Motor neuron (in vitro differentiated cells): ENCODE results near the gene S100B. TPM values are rescaled to one million over a fixed set of nuclear protein-coding genes. Genes with fewer than 3 reads are reported as not detected.
"Not testable (repeated sequence)": the region's sequence is repeated elsewhere in the genome, so short reads cannot be mapped to it uniquely, and the experiment has no call there.

Experiments
- ATAC-seq, 8 experiments: fragments of 200-7000 bp; cut with Tn5 transposase; replicated peaks in 6 of 8; 2 replicates each; pipeline ENCODE4 v1.8.0; 2021; ENCODE audit warnings: mild to moderate bottlenecking in 8 of 8, moderate library complexity in 8 of 8
- H3K27ac ChIP-seq, 2 donors: fragments of 250-450 bp; sonication (Bioruptor Pico); 2 replicates each; pipeline ENCODE4 v1.9.0; 2021; ENCODE audit warnings: antibody characterized with exemption in 2 of 2, mild to moderate bottlenecking in 2 of 2, moderate library complexity in 1 of 2
- H3K4me1 ChIP-seq, 2 donors: fragments of 250-450 bp; sonication (Bioruptor Pico); replicated peaks in 1 of 2; 2 replicates each; pipeline ENCODE4 v1.6.1; 2021; ENCODE audit warnings: antibody characterized with exemption in 2 of 2, mild to moderate bottlenecking in 2 of 2, moderate library complexity in 1 of 2
- H3K4me3 ChIP-seq, 5 donors: fragments of 250-450 bp; sonication (Bioruptor Pico); 2 replicates each; pipeline ENCODE4 v1.9.0; 2021; ENCODE audit warnings: antibody characterized with exemption in 5 of 5, mild to moderate bottlenecking in 5 of 5, moderate library complexity in 4 of 5
- WGBS, 10 experiments: fragments of 450-650 bp; shearing (Covaris generic); methylation state at CpG; one replicate each; pipeline ENCODE4 v1.0.0; 2022; 5-methylcytosine and 5-hydroxymethylcytosine counted together
- in situ Hi-C, 9 experiments: fragments of 400-800 bp; cut with MboI; loops; one replicate each; pipeline ENCODE4 v1.15.0; 2021; ENCODE audit warnings: low sequenced_read_pairs in 9 of 9, low pct_unique_long_range_greater_than_20kb in 2 of 9; ENCODE audit not compliant: unreplicated experiment in 9 of 9
- total RNA-seq, 8 experiments: library from RNA; unstranded; fragments of 300-600 nt; gene quantifications; 2 replicates each; pipeline versions ENCODE4 v1.2.3 to v1.2.4, GENCODE V29; 2022

The S100B gene
- total RNA-seq, 8 experiments from 2014 or later, result 0.71 to 144 (median 1.5) TPM

DNA sequence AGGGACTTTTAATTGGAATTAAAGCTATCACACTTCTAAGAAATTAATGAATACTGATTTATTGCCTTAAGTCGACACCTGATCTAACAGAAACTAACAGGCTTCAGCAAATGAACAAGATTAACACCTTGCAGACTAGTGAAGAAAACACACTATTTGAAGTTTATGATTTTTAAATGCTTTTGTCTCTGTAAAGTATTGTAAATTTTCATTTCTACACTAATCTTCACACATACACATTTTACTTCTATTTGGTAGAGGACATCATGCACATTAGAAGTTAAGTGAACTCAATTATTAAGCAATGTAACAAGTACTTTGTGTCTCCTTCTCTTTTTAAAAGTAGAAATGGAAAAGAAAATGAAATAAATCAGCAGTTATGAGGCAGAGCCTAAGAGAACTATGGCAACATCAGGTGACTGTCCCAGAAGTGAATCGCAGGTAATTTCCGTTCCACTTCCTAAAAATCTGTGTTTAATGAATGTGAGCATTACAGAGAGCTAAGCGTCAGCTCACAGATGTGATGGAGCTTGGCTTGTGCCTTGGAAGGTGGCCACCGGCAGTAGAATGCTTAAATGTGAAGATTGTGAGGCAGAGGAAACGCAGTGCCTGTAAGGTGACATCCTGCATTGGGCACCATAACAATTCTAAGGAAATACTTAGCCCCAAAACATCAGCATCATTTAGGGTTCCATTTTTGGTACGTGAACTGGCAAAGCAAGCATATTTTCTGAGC, 31.8 kb upstream of the S100B start:
- in situ Hi-C loops, result no loop called here
- WGBS, 10 experiments, result 68 to 100% (median 88%) methylated on average over 3 to 7 of the region's 7 CpGs; no CpG with 5 or more reads in 1 of the 10 experiments
- Histone ChIP-seq H3K4me1 (peaks cover 9 to 27% of the 10 kb centered on the region in 2 donors), H3K27ac (peak overlapping the region in 1 of 2 donors; percentile 93), H3K4me3 (peak overlapping the region; percentile 80 to 98 (median 89))
- ATAC-seq, result no peak

DNA sequence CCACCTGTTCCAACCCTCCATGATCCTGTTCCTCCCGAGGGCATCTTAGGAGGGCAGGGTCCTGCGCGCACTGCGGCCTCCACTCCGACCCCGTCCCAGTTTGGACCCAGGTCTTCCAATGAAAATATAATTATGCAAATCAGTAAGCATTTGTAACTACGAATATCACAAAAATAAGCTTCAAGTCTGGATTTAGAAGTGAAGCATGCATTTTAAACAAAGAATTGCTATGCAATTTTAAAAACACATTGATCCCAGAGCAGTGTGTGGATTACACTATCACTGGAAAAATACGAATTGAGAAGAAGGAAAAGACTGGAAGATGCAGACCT, 31.3 kb upstream of the S100B start:
- 0 to 60% (median 2%) methylated on average over 1 to 7 of the region's 8 CpGs; no CpG with 5 or more reads in 2 of the 10 experiments for WGBS, 10 experiments
- Histone ChIP-seq H3K4me3 (peak overlapping the region; percentile 80 to 98 (median 89)), H3K27ac (peak overlapping the region in 1 of 2 donors; percentile 93), H3K4me1 (peaks cover 9 to 27% of the 10 kb centered on the region in 2 donors)
- in situ Hi-C loops, result no loop called here
- no peak for ATAC-seq

DNA sequence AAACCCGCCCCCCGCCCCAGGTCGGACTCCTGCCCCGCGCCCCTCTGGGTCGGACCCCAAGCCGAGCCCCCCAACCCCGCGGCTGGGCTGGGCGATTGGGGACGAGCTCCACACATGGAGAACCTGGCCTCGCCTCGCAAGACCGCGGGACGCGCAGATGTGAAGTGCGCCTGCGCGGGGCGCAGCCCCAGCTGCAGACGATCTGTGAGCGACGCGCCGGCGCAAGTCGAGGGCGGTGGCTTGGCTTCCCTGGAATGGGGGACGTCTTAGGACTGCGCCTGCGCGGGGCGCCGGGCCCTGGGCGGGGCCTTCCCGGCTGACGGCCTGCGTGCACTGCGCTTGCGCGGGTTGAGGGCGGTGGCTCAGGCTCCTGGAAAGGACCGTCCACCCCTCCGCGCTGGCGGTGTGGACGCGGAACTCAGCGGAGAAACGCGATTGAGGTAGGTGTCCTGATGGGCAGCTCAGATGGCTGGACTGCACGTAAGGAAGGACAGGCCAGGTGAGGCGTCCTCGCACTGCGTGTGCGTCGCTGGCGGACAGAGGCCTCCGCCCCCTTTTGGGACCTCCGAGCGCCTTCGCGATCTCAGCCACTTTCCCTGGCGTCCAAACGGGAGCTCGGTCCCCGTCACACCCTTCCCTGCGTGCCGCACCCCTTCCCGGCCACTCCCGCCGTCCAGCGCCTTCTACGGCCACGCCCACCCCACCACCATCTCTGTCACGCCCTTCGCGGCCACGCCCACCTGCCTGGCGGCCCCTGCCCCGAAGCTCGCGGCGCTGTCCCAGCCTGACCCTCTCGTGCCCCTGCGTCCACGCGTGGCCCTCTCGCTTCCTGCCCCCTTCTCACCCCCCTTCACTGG, 30.7 kb upstream of the S100B start, which contains the start of gene PRMT2:
TSS of gene PRMT2 (plus strand) at position 351 of the 857 bp plus-strand sequence. CDS start 1,278 bp downstream, outside the sequence.
- peak within 1 kb of the TSS; percentile 80 to 98 (median 89) for H3K4me3 ChIP-seq
- peak; percentile 85 to 91 (median 88) for ATAC-seq
- H3K27ac ChIP-seq, result peak within 1 kb of the TSS; percentile 93 to 95
- H3K4me1 ChIP-seq, result peaks cover 9 to 27% of the 10 kb centered on the region in 2 donors
- WGBS, 10 experiments, result 0% methylated on average over 1 to 9 of the region's 90 CpGs; no CpG with 5 or more reads in 6 of the 10 experiments
- in situ Hi-C loops, result no loop called here

DNA sequence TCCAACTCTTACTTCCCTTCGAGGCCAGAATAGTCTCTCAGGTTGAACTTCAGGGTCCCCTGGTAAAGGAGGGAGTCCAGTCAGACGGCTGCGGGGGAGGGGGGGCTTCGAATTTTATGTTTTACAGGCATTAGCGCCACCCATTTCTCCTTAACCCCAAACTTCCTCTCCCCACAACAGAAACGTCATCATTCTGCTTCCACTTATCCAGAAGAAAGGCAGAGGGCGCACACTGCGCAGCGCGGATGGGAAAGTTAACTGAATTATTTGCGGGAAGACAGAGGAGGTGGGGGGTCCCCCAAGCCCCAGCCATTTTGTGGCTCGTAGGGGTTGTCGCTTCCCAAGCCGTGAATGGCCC, 30.1 kb upstream of the S100B start:
- Histone ChIP-seq H3K4me3 (peak overlapping the region; percentile 80 to 98 (median 89)), H3K4me1 (peaks cover 9 to 27% of the 10 kb centered on the region in 2 donors), H3K27ac (peak overlapping the region; percentile 93 to 95)
- WGBS, 10 experiments, result 0 to 21% (median 19%) methylated on average over 1 to 4 of the region's 14 CpGs; no CpG with 5 or more reads in 5 of the 10 experiments
- ATAC-seq, result peak; percentile 50 to 70 (median 61)
- in situ Hi-C loops, result no loop called here

DNA sequence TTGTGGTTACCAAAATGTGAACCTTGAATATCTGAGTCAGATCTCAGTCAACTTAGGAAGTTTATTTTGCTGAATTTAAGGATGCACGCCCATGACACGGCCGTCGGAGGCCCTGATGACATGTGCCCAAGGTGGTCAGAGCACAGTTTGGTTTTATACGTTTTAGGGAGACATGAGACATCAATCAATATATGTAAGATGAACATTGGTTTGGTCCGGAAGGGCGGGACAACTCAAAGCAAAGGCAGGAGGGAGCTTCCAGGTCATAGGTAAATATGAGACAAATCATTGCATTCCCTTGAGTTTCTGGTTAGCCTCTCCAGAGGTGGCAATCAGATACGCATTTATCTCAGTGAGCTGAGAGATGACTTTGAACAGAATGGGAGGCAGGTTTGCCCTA, 29.5 kb upstream of the S100B start:
- H3K4me3 ChIP-seq, result peak overlapping the region; percentile 80 to 98 (median 89)
- in situ Hi-C loops, result no loop called here
- 80 to 100% (median 92%) methylated on average over 2 to 8 of the region's 8 CpGs; no CpG with 5 or more reads in 2 of the 10 experiments for WGBS, 10 experiments
- no peak for ATAC-seq
- H3K4me1 ChIP-seq, result peaks cover 9 to 24% of the 10 kb centered on the region in 2 donors
- H3K27ac ChIP-seq, result peak overlapping the region in 1 of 2 donors; percentile 93

DNA sequence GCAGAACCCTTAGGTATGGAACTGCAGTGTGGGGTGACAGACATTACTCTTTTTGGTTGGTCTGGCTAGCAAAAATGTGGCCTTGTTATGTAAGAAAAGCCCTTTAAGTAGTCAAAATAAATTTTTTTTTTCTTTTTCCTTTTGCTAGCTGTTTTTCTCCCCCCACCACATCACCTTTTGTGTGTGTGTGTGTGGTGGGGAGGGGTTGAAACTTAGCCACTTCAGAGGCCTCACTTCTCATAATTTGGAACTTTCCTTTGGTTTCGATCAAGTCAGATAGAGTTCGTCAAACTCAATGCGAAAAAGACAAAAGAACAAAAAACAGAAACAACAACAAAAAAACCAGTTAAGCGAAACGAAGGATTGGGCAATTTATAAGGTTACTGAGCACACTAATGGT, 28.7 kb upstream of the S100B start:
- WGBS, 10 experiments, result 92 to 100% (median 95%) methylated on average over 3 to 5 of the region's 5 CpGs; no CpG with 5 or more reads in 1 of the 10 experiments
- Histone ChIP-seq H3K27ac (no peak overlapping the region), H3K4me3 (no peak overlapping the region), H3K4me1 (peaks cover 9 to 24% of the 10 kb centered on the region in 2 donors)
- no peak for ATAC-seq
- in situ Hi-C loops, result no loop called here

DNA sequence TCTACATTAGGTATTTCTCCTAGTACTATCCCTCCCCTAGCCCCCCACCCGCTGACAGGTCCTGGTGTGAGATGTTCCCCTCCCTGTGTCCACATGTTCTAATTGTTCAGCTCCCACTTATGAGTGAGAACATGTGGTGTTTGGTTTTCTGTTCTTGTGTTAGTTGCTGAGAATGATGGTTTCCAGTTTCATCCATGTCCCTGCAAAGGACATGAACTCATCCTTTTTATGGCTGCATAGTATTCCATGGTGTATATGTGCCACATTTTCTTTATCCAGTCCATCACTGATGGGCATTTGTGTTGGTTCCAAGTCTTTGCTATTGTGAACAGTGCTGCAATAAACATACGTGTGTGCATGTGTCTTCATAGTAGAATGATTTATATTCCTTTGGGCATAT, 26.0 kb upstream of the S100B start:
- 53 to 100% (median 80%) methylated on average over 1 to 2 of the region's 2 CpGs; no CpG with 5 or more reads in 7 of the 10 experiments for WGBS, 10 experiments
- H3K4me1 ChIP-seq, ATAC-seq, H3K27ac ChIP-seq, H3K4me3 ChIP-seq, in situ Hi-C loops: not testable (repeated sequence)

DNA sequence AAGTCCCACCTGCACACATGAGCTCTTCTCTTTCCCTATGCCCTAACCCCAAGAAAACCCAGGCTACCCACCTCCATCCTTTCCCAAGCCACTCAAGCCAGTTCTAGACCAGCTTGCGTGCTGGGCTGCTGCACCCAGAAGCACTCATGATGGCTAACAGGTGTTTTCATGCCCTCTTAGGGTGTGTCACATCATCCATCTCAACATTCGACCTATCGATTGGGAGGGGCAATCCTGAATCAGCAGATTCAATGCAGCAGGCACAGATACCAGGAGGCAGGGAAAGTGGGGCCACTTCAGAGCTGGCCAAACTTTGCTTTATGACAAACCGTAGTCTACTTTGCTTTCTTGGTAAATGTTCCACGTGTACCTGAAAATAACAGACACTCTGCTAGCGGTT, 24.0 kb upstream of the S100B start:
- in situ Hi-C loops, result no loop called here
- H3K27ac ChIP-seq, result no peak overlapping the region
- no peak overlapping the region for H3K4me3 ChIP-seq
- 17 to 100% (median 82%) methylated on average over 1 to 4 of the region's 6 CpGs; no CpG with 5 or more reads in 1 of the 10 experiments for WGBS, 10 experiments
- ATAC-seq, result no peak
- H3K4me1 ChIP-seq, result no peaks in the 10 kb centered on the region

DNA sequence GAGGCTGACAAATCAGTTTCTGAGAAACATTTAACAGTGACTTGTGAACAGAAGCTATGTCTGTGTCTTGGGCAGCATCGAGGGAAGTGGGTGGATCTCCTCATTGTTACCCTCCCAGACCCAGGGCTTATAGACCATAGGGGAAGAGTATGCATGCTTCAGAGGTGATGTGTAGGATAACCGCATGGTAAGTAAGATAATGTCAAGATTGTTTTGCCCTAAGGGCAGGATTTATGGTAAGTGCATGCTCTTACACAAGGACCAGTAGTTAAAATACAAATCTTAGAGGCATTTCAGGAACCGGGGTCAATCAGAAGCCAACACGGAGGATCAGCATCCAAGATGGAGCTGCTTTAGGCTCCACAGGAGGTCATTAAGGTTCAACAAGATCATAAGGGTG, 22.8 kb upstream of the S100B start:
- H3K4me3 ChIP-seq, result no peak overlapping the region
- in situ Hi-C loops, result no loop called here
- ATAC-seq, result peak in 2 of 8 experiments; percentile 39 to 67
- WGBS, 10 experiments, result 33 to 100% (median 72%) methylated on average over 1 to 3 of the region's 4 CpGs; no CpG with 5 or more reads in 1 of the 10 experiments
- peaks cover 0 to 4% of the 10 kb centered on the region in 2 donors for H3K4me1 ChIP-seq
- no peak overlapping the region for H3K27ac ChIP-seq

DNA sequence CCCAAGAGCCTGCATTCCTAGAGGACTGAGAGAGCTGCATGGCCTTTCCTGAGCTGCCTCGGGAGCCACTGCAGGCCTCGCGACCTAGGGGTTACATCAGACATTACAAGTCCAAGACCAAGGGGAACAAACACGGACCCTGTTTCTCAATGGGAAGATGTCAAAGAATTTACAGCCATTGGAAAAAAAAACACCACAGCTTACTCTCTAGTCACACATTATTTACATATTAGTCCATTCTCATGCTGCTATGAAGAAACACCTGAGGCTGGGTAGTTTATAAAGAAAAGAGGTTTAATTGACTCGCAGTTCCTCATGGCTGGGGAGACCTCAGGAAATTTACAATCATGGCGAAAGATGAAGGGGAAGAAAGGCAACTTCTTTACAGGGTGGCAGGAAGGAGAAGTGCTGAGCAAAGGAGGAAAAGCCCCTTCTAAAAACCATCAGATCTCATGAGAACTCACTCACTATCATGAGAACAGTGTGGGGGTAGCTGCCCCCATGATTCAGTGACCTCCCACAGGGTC, 22.2 kb upstream of the S100B start:
- 0 to 100% (median 82%) methylated on average over 1 to 5 of the region's 6 CpGs; no CpG with 5 or more reads in 2 of the 10 experiments for WGBS, 10 experiments
- H3K4me3 ChIP-seq, result no peak overlapping the region
- ATAC-seq, result no peak
- no peak overlapping the region for H3K27ac ChIP-seq
- peaks cover 3 to 7% of the 10 kb centered on the region in 2 donors for H3K4me1 ChIP-seq
- in situ Hi-C loops, result no loop called here

DNA sequence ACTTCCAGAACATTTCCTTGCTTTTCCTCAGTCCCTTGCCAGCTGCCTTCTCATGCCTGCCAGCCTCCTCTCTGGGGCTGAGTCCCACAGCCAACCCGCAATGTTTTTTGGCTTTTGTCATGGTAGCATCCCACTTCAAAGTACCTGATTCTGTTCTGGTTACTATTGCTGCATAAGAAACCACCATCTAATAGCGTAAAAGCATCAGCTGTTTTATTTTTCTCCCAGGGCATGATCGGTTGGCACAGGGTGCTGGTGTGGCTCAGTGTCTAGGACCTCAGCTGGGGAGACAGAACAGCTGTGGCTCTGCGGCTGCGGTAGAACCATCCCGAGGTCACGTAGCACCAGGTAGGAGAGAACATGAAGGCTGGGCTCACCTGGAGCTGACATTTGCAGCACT, 21.7 kb upstream of the S100B start:
- peaks cover 3 to 12% of the 10 kb centered on the region in 2 donors for H3K4me1 ChIP-seq
- in situ Hi-C loops, result no loop called here
- WGBS, 10 experiments, result 14 to 100% (median 97%) methylated on average over 1 to 7 of the region's 7 CpGs; no CpG with 5 or more reads in 2 of the 10 experiments
- H3K4me3 ChIP-seq, result no peak overlapping the region
- no peak for ATAC-seq
- H3K27ac ChIP-seq, result no peak overlapping the region

DNA sequence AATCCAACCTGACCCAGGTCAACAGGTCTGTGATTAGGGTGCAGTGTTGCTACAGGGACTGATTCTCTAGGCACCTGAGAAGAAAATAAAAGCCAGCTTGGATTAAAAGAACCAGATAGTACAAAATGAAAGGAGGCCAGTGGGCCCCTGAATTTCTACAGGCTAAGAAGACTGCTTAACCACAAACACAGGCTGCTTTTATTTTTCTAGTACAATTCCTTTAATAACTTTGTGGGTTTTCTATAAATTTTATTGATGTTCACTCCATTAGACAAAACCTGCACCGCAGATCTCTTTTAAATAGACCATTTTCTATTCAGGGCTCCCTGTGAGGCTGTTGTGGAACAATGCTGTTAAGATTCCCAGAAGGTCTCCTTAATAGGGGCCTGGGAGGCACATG, 20.9 kb upstream of the S100B start:
- Histone ChIP-seq H3K4me3 (no peak overlapping the region), H3K4me1 (peaks cover 3 to 17% of the 10 kb centered on the region in 2 donors), H3K27ac (no peak overlapping the region)
- WGBS, 10 experiments, result 56 to 100% (median 83%) methylated on average over 1 of the region's 1 CpG; no CpG with 5 or more reads in 4 of the 10 experiments
- ATAC-seq, result no peak
- in situ Hi-C loops, result no loop called here

DNA sequence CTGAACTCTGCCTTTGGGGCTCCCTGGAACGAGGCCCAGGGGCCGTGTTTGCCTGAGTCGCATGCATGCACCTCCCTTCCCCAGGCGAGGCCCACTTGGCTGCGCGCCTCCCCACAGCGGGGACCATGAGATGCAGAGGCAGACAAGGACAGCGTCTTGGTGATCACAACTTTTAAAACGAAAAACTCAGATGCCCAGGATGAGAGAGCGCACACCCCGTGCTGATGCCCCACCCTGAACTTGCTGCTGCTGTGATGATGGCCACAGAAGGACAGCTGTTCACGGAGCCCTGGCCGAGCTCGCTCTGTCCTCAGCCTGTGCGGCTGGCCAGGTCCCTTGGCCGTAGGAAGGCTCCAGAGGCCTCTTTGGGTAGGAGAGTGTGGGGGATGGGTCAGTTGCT, 19.2 kb upstream of the S100B start:
- Histone ChIP-seq H3K4me3 (no peak overlapping the region), H3K27ac (no peak overlapping the region), H3K4me1 (peaks cover 3 to 17% of the 10 kb centered on the region in 2 donors)
- 0 to 100% (median 67%) methylated on average over 1 to 7 of the region's 16 CpGs; no CpG with 5 or more reads in 2 of the 10 experiments for WGBS, 10 experiments
- ATAC-seq, result no peak
- in situ Hi-C loops, result no loop called here
